ENCODE data around the gene BUD23. TPM values are rescaled to one million over a fixed set of nuclear protein-coding genes. Genes with fewer than 3 reads are reported as not detected.

Gene BUD23
- total and polyA plus RNA-seq, 9 of the 15 experiments (the other 6 are each of a cell fraction or from before 2014, with no cell fraction given) = 79.5 to 270 (median 150) TPM

- TF ChIP-seq ZBTB40 (IDR thresholded peaks at IDR 0.05) (no peak), ZBTB40 (CRISPR knock-in tag; IDR thresholded peaks at IDR 0.05) (no peak), TCF7L2 (IDR thresholded peaks at IDR 0.05; ENCODE audit: low read depth, low read length) (no peak), MTA2 (IDR thresholded peaks at IDR 0.05; ENCODE audit: low read depth) (0 out of 2 replicates have a peak, but pooled peaks have one; percentile 28), IRF2 (CRISPR knock-in tag; IDR thresholded peaks at IDR 0.05) (no peak), GATA2 (CRISPR knock-in tag; IDR thresholded peaks at IDR 0.05) (peak; percentile 12; the same call in 1 of the 2 replicates), ARID3A (IDR thresholded peaks at IDR 0.05; ENCODE audit: borderline replicate concordance, low read depth, low read length) (no peak), ZBTB11 (CRISPR knock-in tag; IDR thresholded peaks at IDR 0.05) (no peak), GMEB1 (CRISPR knock-in tag; IDR thresholded peaks at IDR 0.05) (no peak), PKNOX1 (IDR thresholded peaks at IDR 0.05) (peak; percentile 65)
Observed at GRCh38 chr7:73730485-73730884, 47.1 kb downstream of the BUD23 start (continued).
